Stimulated activated naive CD8-positive, alpha-beta T cell treated with anti-CD3 and anti-CD28 coated beads, Interleukin-15, Interleukin-2, amounts not matched to agents 100 U/mL and 50 U/mL, for 24 hours (primary cell): ENCODE data around the gene SYT7.

Experiments
- ATAC-seq: fragments of 150-1000 bp; cut with Tn5 transposase; one replicate; pipeline ENCODE4 v1.10.0; 2021
- DNase-seq: peaks from one replicate; pipeline ENCODE4 v3.0.0; 2021

The SYT7 gene

DNA sequence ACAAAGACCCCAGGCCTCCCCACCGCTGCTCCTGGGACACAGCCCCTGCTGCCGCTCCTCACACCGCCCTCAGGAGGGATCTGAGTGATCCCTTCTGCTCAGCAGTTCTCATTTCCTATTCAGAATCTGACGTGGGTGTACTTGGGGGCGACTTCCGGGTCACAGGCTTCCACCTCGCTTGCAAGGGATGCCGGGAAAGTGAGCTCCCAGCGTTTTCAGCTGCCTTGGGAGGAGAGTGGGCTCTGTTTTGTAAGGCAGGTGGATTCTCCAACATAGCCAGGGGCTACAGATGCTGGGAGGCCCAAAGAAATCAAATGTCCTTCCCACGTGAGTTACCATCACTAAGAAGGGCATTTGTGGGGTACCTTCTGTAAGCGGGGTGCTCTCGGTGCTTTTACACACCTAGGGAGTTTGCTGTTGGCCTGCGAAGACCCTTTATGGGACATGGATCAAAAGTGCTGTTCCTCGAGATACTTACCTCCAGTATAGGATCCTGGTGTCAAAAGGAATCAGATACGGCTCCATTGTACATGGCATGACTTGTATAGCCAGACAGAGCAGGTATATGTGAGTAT is 82.0 kb downstream of the SYT7 start:
- DNase-seq (no peak), ATAC-seq (no peak)

- ATAC-seq (no peak), DNase-seq (no peak)
Measured at GRCh38 chr11:61497876-61498275, 83.0 kb downstream of the SYT7 start.

DNA sequence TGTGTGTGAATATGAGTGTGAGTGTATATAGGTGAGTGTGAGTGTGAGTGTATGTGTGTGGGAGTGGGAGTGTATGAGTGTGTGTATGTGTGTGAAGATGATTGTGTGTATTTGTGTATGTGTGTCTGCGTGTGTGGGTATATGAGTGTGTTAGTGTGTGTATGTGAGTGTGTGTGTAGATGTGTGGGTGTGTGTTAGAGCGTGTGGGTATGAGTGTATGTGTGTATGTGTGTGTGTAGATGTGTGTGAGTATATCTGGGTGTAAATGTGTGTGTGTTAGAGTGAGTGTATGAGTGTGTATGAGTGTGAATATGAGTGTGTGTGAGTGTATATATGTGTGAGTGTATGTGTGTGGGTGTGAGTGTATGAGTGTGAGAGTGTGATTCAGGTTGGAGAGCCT is 83.4 kb downstream of the SYT7 start:
- ATAC-seq, result no peak
- no peak for DNase-seq

GRCh38 chr11:61496602-61497400 is 84.1 kb downstream of the SYT7 start:
- ATAC-seq (no peak), DNase-seq (no peak)

- DNase-seq (no peak), ATAC-seq (no peak)
Measured at GRCh38 chr11:61495801-61496601, 84.9 kb downstream of the SYT7 start.

- DNase-seq, result no peak
- no peak for ATAC-seq
Measured at GRCh38 chr11:61494381-61494961, 86.4 kb downstream of the SYT7 start.

- DNase-seq (no peak), ATAC-seq (no peak)
Measured at GRCh38 chr11:61491736-61492395, 89.0 kb downstream of the SYT7 start.

GRCh38 chr11:61489833-61490721 is 90.8 kb downstream of the SYT7 start:
- DNase-seq, result no peak
- no peak for ATAC-seq

DNA sequence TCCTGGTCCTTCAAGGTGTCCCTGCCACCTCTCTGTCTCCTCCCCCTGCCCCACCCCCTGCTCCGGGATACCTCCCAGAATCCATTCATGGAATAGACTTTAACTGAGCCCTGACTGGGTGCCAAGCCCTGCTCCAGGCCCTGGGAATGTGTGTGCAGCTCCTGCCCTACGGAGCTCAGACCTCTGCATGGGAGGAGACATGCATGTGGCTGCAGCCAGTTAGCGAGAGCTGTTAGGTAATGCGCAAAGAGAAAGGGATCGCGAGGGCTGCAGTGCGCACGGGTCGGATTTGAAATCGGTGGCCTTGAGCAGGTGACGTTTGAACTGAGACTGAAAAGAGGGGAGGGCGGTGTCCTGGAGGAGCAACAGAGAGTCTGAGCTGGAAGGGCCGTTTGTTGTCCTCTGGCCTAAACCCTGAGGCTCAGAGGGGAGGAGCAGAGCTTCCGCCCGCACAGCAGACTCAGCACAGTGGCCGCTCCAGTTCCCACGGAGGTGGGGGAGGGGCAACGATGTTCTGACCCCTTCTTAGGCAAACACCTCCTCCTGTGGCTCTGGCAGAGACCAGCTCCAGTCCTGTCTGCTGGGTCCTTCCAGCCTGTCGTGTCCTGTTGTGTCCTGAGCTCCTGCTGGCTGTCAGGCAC is 92.1 kb downstream of the SYT7 start:
- ATAC-seq (no peak), DNase-seq (no peak)

- no peak for DNase-seq
- no peak for ATAC-seq
Measured at GRCh38 chr11:61487342-61488025, 93.4 kb downstream of the SYT7 start.

- ATAC-seq (no peak), DNase-seq (no peak)
Measured at GRCh38 chr11:61486779-61487178, 94.1 kb downstream of the SYT7 start.

DNA sequence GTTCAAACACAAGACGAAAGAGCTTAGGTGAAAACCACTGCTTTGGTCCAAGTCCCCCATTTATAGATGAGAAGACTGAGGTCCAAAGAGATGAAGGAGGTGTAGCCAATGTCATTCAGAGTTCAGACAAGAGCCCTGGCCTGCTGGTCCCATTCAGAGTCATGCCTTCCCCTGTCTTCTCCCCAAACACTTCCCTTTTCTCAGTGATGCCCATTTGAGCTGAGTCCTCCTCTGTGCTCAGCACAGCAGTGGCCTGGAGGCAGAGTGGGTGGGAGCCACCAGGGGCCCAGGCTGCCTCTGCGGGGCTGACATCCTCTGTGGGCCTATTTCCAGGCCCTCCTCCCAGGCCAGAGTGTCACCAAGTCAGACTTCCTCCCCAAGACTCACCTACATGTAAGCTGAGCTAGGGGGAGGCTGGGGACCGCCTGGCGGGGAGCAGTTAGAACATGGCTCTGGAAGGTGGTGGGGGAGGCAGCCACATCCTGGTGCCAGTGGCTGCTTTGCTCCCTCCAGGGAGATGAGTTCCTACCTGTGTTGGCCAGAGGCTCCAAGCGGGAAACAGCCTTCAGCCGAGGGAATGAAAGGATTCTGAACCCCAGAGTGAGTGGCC is 94.8 kb downstream of the SYT7 start:
- ATAC-seq (no peak), DNase-seq (no peak)

DNA sequence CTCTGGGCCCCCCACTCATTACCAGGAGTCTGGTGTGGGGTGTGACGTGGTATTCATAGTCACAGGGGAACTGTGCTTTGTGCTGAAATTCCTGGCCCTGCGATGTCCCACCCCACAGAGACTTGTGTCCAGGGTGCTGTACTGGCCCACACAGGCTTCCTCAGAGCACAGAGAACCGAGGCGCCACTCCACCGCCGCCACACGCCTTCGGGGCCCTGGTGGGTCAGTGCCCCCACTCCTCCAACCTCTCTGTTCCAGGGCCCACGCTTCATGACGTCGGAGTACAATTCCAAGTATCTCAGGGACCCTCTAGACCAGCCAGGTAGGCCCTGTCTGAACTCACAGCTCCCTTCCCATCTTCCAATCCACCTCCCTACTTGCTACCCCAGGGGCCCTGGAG is 95.8 kb downstream of the SYT7 start:
- DNase-seq, result no peak
- ATAC-seq, result no peak

DNA sequence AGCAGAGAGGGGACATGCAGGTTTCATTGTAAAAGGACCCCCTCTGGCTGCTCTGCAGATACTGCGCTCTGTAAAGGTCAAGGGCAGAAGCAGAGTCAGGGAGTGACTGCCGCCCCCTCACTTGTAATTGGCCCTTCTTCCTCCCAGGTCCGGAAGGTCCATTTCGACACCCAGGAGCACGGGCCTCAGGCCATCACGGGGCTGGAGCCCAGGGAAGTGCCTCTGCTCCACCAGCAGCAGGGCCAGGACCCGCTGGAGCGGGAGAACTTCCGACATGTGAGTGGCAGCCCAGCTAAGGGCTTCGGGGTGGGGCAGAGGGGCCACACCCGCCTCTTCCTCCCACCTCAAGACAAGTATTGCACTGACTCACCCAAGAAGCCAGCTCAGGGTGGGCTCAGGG is 96.3 kb downstream of the SYT7 start:
- DNase-seq (no peak), ATAC-seq (no peak)

- ATAC-seq, result peak; percentile 51
- DNase-seq, result peak; percentile 44
Measured at GRCh38 chr11:61482513-61482912, 98.4 kb downstream of the SYT7 start.

- no peak for ATAC-seq
- DNase-seq, result no peak
Measured at GRCh38 chr11:61481806-61482205, 99.1 kb downstream of the SYT7 start.

- no peak for DNase-seq
- ATAC-seq, result no peak
Measured at GRCh38 chr11:61480994-61481335, 99.9 kb downstream of the SYT7 start.

GRCh38 chr11:61480261-61480993 is 100.4 kb downstream of the SYT7 start:
- ATAC-seq (no peak), DNase-seq (no peak)
